Tibial artery (tissue), 4 donors: ENCODE data around the gene SLC7A6.
A peak's percentile ranks its signal among the peaks of the same experiment; 100 is the strongest.

Experiments used
- DNase-seq, 2 donors: peaks; one replicate each; pipeline ENCODE4 v3.0.0-alpha.2; 2019
- H3K27ac ChIP-seq, 2 donors: fragments of 200-600 bp; sonication (generic) in 1 of 2; 1 replicate in 1 of 2; 2 replicates in 1 of 2; pipeline ENCODE4 v1.5.1; 2018 to 2019; ENCODE audit warnings: mild to moderate bottlenecking in 1 of 2
- H3K27me3 ChIP-seq, 2 donors: fragments of 200-600 bp; sonication (generic) in 1 of 2; one replicate each; pipeline versions ENCODE4 v1.5.1 to v1.6.0; 2016 to 2019
- H3K36me3 ChIP-seq, 3 donors: fragments of 200-600 bp; sonication (generic) in 2 of 3; one replicate each; pipeline ENCODE4 v1.5.1; 2016 to 2019; ENCODE audit warnings: mild to moderate bottlenecking in 2 of 3
- H3K4me1 ChIP-seq, 4 donors: fragments of 200-600 bp; sonication (generic) in 2 of 4; 1 replicate in 3 of 4; 2 replicates in 1 of 4; pipeline ENCODE4 v1.5.1; 2016 to 2019
- H3K4me3 ChIP-seq, 2 donors: fragments of 200-600 bp; sonication (generic) in 1 of 2; 1 replicate in 1 of 2; 2 replicates in 1 of 2; pipeline ENCODE4 v1.5.1; 2018 to 2019; ENCODE audit warnings: mild to moderate bottlenecking in 2 of 2
- H3K9me3 ChIP-seq, 3 donors: fragments of 200-600 bp; sonication (generic) in 1 of 3; one replicate each; pipeline ENCODE4 v1.5.1; 2016 to 2019
- intact Hi-C: fragments of 100-400 bp; cut with DNase I; formaldehyde crosslinking; loops from one replicate; pipeline ENCODE4 v1.15.0; 2023; ENCODE audit warnings: low total_unique reads
- TF ChIP-seq, protein P1 (sequence below), 2 experiments: fragments of 200-600 bp in 1 of 2; fragments of 450-650 bp in 1 of 2; IDR thresholded peaks; one replicate each; pipeline ENCODE4 v1.5.1; 2017 to 2019; ENCODE audit warnings: antibody characterized with exemption in 2 of 2, mild to moderate bottlenecking in 1 of 2, moderate library complexity in 1 of 2

SLC7A6 gene

DNA sequence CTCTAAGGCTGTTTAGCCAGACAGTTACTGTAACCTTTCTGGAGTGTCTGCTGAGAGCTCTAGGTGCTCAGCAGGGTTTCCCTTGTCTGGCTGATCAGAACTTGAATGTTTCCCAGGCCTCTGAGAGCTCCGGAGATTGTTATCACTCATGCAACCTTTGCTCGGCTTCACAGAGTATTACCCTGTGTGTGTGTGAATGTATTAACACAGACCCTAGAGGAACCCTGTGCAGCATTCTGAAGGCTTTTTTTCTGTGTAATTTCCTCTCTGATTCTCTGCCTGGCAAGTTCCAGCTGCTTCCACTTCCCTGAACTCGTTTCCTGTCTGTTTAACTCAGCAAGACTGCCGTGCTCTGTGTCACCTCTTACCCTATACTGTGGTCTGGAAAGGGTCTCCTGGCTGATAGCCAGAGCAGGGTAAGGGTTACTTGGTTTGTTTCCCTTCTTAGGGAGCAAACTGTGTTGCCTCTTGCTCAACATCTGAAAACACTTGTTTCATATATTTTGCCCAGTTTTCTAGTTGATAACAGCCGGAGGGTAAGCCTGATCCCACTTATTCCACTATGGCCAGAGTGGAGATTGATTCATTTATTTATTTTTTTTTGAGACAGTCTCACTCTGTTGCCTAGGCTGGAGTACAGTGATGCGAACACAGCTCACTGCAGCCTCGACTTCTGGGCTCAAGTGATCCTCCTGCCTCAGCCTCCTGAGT lies 68.2 kb downstream of the SLC7A6 start:
- H3K27ac ChIP-seq = peak overlapping the region in 1 of 2 donors; percentile 3
- TF ChIP-seq, protein P1, sequence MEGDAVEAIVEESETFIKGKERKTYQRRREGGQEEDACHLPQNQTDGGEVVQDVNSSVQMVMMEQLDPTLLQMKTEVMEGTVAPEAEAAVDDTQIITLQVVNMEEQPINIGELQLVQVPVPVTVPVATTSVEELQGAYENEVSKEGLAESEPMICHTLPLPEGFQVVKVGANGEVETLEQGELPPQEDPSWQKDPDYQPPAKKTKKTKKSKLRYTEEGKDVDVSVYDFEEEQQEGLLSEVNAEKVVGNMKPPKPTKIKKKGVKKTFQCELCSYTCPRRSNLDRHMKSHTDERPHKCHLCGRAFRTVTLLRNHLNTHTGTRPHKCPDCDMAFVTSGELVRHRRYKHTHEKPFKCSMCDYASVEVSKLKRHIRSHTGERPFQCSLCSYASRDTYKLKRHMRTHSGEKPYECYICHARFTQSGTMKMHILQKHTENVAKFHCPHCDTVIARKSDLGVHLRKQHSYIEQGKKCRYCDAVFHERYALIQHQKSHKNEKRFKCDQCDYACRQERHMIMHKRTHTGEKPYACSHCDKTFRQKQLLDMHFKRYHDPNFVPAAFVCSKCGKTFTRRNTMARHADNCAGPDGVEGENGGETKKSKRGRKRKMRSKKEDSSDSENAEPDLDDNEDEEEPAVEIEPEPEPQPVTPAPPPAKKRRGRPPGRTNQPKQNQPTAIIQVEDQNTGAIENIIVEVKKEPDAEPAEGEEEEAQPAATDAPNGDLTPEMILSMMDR (IDR thresholded peaks at IDR 0.05) = no peak
- DNase-seq = peak in 1 of 2 donors; percentile 55
- H3K4me3 ChIP-seq = no peak overlapping the region
- no peaks in the 10 kb centered on the region for H3K4me1 ChIP-seq
- intact Hi-C loops = no loop called here
- H3K36me3 ChIP-seq = peaks cover 4 to 56% (median 7%) of the 10 kb centered on the region in 3 donors
- H3K9me3 ChIP-seq = no peaks in the 10 kb centered on the region
- no peaks in the 10 kb centered on the region for H3K27me3 ChIP-seq

DNA sequence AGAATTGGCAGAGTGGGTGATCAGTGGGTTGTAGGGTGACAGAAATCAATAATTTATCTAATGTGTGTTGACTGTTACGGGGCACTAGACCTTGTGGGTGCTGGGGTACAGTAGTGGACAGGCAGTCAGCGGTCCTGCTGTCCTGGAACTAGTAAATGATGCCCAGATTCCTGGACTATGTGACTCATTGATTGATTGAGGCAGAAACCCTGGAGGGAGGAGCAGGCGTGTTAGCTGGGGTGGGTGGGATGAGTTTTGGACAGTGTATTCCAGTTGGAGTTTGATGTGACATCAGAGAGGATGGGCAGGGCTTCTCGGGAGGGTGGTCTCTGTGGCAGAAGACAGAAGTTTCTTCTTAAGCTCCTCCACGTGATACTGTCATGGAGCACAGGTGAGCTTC lies 70.8 kb downstream of the SLC7A6 start:
- Histone ChIP-seq H3K9me3 (no peaks in the 10 kb centered on the region), H3K36me3 (peaks cover 30 to 72% (median 32%) of the 10 kb centered on the region in 3 donors), H3K4me1 (no peaks in the 10 kb centered on the region), H3K4me3 (no peak overlapping the region), H3K27me3 (no peaks in the 10 kb centered on the region), H3K27ac (no peak overlapping the region)
- intact Hi-C loops = no loop called here
- TF ChIP-seq, protein P1 (IDR thresholded peaks at IDR 0.05) = no peak
- DNase-seq = no peak

DNA sequence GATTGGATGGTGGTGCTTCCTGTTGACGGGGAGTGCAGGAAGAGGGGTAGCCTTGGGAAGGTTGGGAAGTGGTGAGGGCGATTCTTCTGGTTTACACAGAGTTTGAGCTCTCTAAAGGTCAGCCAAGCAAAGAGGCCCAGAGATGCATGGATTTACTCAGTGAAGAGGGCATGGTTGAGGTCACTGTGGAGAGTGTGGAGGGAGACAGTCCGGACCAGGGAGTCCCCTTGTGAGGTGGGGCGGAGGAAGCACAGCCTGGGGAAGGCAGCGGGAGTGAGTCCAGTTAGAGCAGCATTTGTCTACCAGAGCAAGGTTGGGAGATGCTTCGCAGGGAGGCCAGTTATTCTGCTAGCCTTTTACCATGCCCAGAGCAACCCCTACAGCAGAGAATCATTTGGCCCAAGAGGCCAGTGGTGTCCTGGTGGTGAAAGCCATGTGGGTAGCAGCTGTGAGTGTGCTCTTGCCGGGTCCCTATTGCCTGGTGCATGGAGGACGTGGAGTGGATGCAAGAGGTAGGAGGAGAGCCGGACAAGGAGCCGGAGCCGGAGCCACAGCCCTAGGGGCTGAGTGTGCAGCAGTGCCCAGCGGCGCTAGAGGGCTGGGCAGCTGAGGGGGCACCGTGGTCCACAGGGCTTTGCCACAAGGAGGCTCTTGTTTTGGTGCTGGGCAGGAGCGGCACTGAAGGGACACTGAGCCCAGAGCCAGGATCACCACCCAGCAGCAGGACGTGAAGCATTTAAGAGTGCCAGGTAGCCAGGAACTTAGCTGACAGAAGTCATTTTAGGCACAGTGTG lies 74.2 kb downstream of the SLC7A6 start:
- H3K27ac ChIP-seq = no peak overlapping the region
- peaks cover 57 to 83% (median 61%) of the 10 kb centered on the region in 3 donors for H3K36me3 ChIP-seq
- no peaks in the 10 kb centered on the region for H3K4me1 ChIP-seq
- DNase-seq = no peak
- no peak overlapping the region for H3K4me3 ChIP-seq
- intact Hi-C loops = no loop called here
- TF ChIP-seq, protein P1 (IDR thresholded peaks at IDR 0.05) = no peak
- no peaks in the 10 kb centered on the region for H3K9me3 ChIP-seq
- no peaks in the 10 kb centered on the region for H3K27me3 ChIP-seq

DNA sequence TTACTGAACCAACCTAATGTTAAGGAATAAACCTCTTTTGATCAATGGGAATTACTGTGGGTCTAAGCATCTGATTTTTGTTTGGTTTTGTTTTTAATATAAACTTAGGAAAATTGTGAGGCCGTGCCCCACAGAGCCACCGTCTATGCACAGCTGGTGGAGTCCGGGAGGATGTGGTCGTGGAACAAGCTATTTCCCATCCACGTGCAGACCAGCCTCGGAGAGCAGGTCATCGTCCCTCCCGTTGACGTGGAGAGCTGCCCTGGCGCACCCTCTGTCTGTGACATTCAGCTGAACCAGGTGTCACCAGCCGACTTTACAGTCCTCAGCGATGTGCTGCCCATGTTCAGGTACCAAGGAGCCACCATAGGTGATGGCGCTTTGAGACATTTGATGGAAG lies 74.9 kb downstream of the SLC7A6 start:
- intact Hi-C loops = no loop called here
- TF ChIP-seq, protein P1 (IDR thresholded peaks at IDR 0.05) = no peak
- Histone ChIP-seq H3K9me3 (no peaks in the 10 kb centered on the region), H3K36me3 (peaks cover 61 to 88% (median 62%) of the 10 kb centered on the region in 3 donors), H3K27me3 (no peaks in the 10 kb centered on the region), H3K4me1 (no peaks in the 10 kb centered on the region), H3K27ac (no peak overlapping the region), H3K4me3 (no peak overlapping the region)
- DNase-seq = no peak

DNA sequence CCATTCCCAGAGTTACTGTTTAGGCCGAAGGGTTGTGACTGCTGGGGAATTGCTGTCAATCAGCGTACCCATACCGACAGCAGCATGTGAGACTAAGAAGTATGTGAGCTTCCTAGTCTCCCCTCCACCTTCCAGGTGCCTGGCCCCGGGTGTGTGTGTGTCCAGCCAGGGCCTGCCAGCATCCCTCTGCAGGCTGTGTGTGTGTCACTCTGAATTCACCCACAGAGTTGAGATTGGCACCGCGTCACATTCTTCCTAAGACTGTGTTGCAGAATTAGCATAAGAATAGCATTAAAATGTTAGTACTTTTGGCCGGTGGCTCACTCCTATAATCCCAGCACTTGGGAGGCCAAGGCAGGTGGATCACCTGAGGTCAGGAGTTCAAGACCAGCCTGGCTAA lies 78.3 kb downstream of the SLC7A6 start:
- peaks cover 78 to 91% (median 85%) of the 10 kb centered on the region in 3 donors for H3K36me3 ChIP-seq
- no peak overlapping the region for H3K4me3 ChIP-seq
- no peaks in the 10 kb centered on the region for H3K9me3 ChIP-seq
- TF ChIP-seq, protein P1 (IDR thresholded peaks at IDR 0.05) = no peak
- no peak for DNase-seq
- intact Hi-C loops = no loop called here
- no peaks in the 10 kb centered on the region for H3K27me3 ChIP-seq
- H3K27ac ChIP-seq = no peak overlapping the region
- H3K4me1 ChIP-seq = no peaks in the 10 kb centered on the region
